Measurements from ENCODE around the gene HMGB1.
A peak's percentile ranks its signal among the peaks of the same experiment; 100 is the strongest.

HMGB1 gene

GRCh38 chr13:30429721-30430694 lies 35.7 kb downstream of the HMGB1 start:
- DNase-seq (ENCODE audit: low read depth, low spot score), result no peak

- DNase-seq (ENCODE audit: low read depth, low spot score), result no peak
Measured at GRCh38 chr13:30429235-30429634, 36.5 kb downstream of the HMGB1 start.

- no peak for DNase-seq (ENCODE audit: low read depth, low spot score)
Measured at GRCh38 chr13:30423891-30424290, 41.8 kb downstream of the HMGB1 start.

GRCh38 chr13:30422054-30422839 lies 43.5 kb downstream of the HMGB1 start, which contains the start of gene UBE2L5:
Gene UBE2L5 (plus strand): TSS chr13:30422493. CDS start chr13:30427991, 5,498 bp downstream.
- DNase-seq (ENCODE audit: low read depth, low spot score), result peak; percentile 28

GRCh38 chr13:30421093-30422053 lies 44.4 kb downstream of the HMGB1 start:
- no peak for DNase-seq (ENCODE audit: low read depth, low spot score)

- no peak for DNase-seq (ENCODE audit: low read depth, low spot score)
Measured at GRCh38 chr13:30418717-30419459, 46.8 kb downstream of the HMGB1 start.

GRCh38 chr13:30418075-30418716 lies 47.5 kb downstream of the HMGB1 start:
- no peak for DNase-seq (ENCODE audit: low read depth, low spot score)

- no peak for DNase-seq (ENCODE audit: low read depth, low spot score)
Measured at GRCh38 chr13:30416471-30416870, 49.3 kb downstream of the HMGB1 start.

- DNase-seq (ENCODE audit: low read depth, low spot score), result no peak
Measured at GRCh38 chr13:30415430-30416030, 50.2 kb downstream of the HMGB1 start.

- DNase-seq (ENCODE audit: low read depth, low spot score), result no peak
Measured at GRCh38 chr13:30413842-30414241, 51.9 kb downstream of the HMGB1 start.

- DNase-seq (ENCODE audit: low read depth, low spot score), result no peak
Measured at GRCh38 chr13:30412346-30412745, 53.4 kb downstream of the HMGB1 start.

GRCh38 chr13:30410705-30411125 lies 55.0 kb downstream of the HMGB1 start:
- no peak for DNase-seq (ENCODE audit: low read depth, low spot score)

GRCh38 chr13:30409886-30410704 lies 55.6 kb downstream of the HMGB1 start:
- no peak for DNase-seq (ENCODE audit: low read depth, low spot score)

- peak; percentile 77 for DNase-seq (ENCODE audit: low read depth, low spot score)
Measured at GRCh38 chr13:30408319-30409101, 57.2 kb downstream of the HMGB1 start.

GRCh38 chr13:30406779-30407416 lies 58.8 kb downstream of the HMGB1 start:
- DNase-seq (ENCODE audit: low read depth, low spot score), result no peak
